Hepatocyte (in vitro differentiated cells): ENCODE results near the gene RYR3. TPM values are rescaled to one million over a fixed set of nuclear protein-coding genes. Genes with fewer than 3 reads are reported as not detected.

Experiments
- DNase-seq: peaks from one replicate; pipeline ENCODE4 v3.0.0-alpha.2; 2016; ENCODE audit warnings: low spot score
- H2AFZ ChIP-seq: fragments of 200-600 bp; sonication (generic); 2 replicates; pipeline ENCODE4 v1.6.0; 2016; ENCODE audit warnings: antibody characterized with exemption, mild to moderate bottlenecking
- H3K27ac ChIP-seq: fragments of 200-600 bp; sonication (generic); 2 replicates; pipeline ENCODE4 v1.5.1; 2016; ENCODE audit warnings: mild to moderate bottlenecking
- H3K27me3 ChIP-seq: fragments of 200-600 bp; sonication (generic); 2 replicates; pipeline ENCODE4 v1.6.1; 2016
- H3K36me3 ChIP-seq: fragments of 200-600 bp; sonication (generic); replicated peaks from 2 replicates; pipeline ENCODE4 v1.5.1; 2016; ENCODE audit warnings: low read depth; ENCODE audit not compliant: insufficient read depth
- H3K4me1 ChIP-seq: fragments of 200-600 bp; sonication (generic); 2 replicates; pipeline ENCODE4 v1.5.1; 2016; ENCODE audit warnings: mild to moderate bottlenecking, moderate library complexity; ENCODE audit not compliant: insufficient read depth
- H3K4me2 ChIP-seq: fragments of 200-600 bp; sonication (generic); 2 replicates; pipeline ENCODE4 v1.6.0; 2016
- H3K4me3 ChIP-seq: fragments of 200-600 bp; sonication (generic); 2 replicates; pipeline ENCODE4 v1.5.1; 2016; ENCODE audit warnings: mild to moderate bottlenecking
- H3K79me2 ChIP-seq: fragments of 200-600 bp; sonication (generic); 2 replicates; pipeline ENCODE4 v1.6.0; 2017; ENCODE audit warnings: mild to moderate bottlenecking
- H3K9me2 ChIP-seq: fragments of 200-600 bp; sonication (generic); replicated peaks from 2 replicates; pipeline ENCODE4 v1.6.0; 2017; ENCODE audit warnings: mild to moderate bottlenecking; ENCODE audit not compliant: insufficient read depth
- H3K9me3 ChIP-seq: fragments of 200-600 bp; sonication (generic); 2 replicates; pipeline ENCODE4 v1.5.1; 2016; ENCODE audit warnings: low read depth, mild to moderate bottlenecking
- H4K20me1 ChIP-seq: fragments of 200-600 bp; sonication (generic); 2 replicates; pipeline ENCODE4 v1.6.0; 2016; ENCODE audit warnings: mild to moderate bottlenecking; ENCODE audit not compliant: insufficient read depth, poor library complexity, severe bottlenecking
- EZH2 ChIP-seq: fragments of 200-600 bp; sonication (generic); IDR thresholded peaks from 2 replicates; pipeline ENCODE4 v1.6.1; 2016; ENCODE audit warnings: antibody characterized with exemption, mild to moderate bottlenecking, borderline replicate concordance
- EZH2phosphoT487 ChIP-seq: fragments of 200-600 bp; sonication (generic); IDR thresholded peaks from one replicate; pipeline ENCODE4 v1.6.1; 2018; ENCODE audit warnings: antibody characterized with exemption, mild to moderate bottlenecking, low read depth, moderate library complexity; ENCODE audit not compliant: unreplicated experiment, severe bottlenecking
- WGBS: methylation state at CpG from one replicate; pipeline ENCODE4 v1.1.6; 2016; ENCODE audit warnings: low lambda C conversion rate; ENCODE audit errors: missing lambda C conversion rate; 5-methylcytosine and 5-hydroxymethylcytosine counted together
- polyA plus RNA-seq: library from polyadenylated mRNA; unstranded; fragments of >200 nt; fragmentation: Nextera tagmentation; extraction: Ambion mirVana; gene quantifications from 2 replicates; pipeline ENCODE4 v1.2.1, GENCODE V29; 2016
- total RNA-seq: library from RNA; depleted of rRNA; stranded (reverse); fragments of >200 nt; gene quantifications from 2 replicates; pipeline ENCODE4 v1.2.3, GENCODE V29; 2014
- TF ChIP-seq, protein P1 (sequence below): fragments of 200-600 bp; sonication (generic); IDR thresholded peaks from 2 replicates; pipeline ENCODE4 v1.5.1; 2016; ENCODE audit warnings: antibody characterized with exemption, mild to moderate bottlenecking; ENCODE audit not compliant: poor library complexity

Gene RYR3
- total and polyA plus RNA-seq, 2 experiments from 2014 or later, result 0.36 to 0.37 TPM

DNA sequence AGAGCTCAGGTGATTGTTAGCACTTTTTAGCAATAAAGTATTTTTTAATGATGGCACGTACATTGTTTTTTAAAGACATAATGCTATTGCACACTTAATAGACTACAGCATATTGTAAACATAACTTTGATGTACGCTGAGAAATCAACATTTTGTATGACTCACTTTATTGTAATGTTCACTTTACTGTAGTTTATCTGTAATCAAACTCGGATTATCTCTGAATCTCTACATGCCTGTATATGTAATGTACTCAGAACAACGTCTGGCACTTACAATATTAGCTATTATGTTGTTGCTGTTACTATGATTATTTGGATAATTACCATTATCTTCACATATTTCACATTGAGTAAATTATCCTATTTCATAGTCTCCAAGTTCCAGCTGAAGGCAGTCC is 519.6 kb downstream of the RYR3 start:
- no peaks in the 10 kb centered on the region for H3K27me3 ChIP-seq
- H3K4me1 ChIP-seq, result no peaks in the 10 kb centered on the region
- H3K9me3 ChIP-seq, result no peaks in the 10 kb centered on the region
- no peak overlapping the region for H3K4me2 ChIP-seq
- no peak for DNase-seq
- no peaks in the 10 kb centered on the region for H3K36me3 ChIP-seq
- H3K79me2 ChIP-seq, result no peaks in the 10 kb centered on the region
- WGBS, result 60% methylated on average over 4 of the region's 4 CpGs
- TF ChIP-seq EZH2 (no peak), EZH2phosphoT487 (no peak)
- TF ChIP-seq, protein P1, sequence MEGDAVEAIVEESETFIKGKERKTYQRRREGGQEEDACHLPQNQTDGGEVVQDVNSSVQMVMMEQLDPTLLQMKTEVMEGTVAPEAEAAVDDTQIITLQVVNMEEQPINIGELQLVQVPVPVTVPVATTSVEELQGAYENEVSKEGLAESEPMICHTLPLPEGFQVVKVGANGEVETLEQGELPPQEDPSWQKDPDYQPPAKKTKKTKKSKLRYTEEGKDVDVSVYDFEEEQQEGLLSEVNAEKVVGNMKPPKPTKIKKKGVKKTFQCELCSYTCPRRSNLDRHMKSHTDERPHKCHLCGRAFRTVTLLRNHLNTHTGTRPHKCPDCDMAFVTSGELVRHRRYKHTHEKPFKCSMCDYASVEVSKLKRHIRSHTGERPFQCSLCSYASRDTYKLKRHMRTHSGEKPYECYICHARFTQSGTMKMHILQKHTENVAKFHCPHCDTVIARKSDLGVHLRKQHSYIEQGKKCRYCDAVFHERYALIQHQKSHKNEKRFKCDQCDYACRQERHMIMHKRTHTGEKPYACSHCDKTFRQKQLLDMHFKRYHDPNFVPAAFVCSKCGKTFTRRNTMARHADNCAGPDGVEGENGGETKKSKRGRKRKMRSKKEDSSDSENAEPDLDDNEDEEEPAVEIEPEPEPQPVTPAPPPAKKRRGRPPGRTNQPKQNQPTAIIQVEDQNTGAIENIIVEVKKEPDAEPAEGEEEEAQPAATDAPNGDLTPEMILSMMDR, result no peak
- no peak overlapping the region for H3K4me3 ChIP-seq
- no peaks in the 10 kb centered on the region for H4K20me1 ChIP-seq
- no peaks in the 10 kb centered on the region for H3K9me2 ChIP-seq
- H2AFZ ChIP-seq, result no peak overlapping the region
- H3K27ac ChIP-seq, result no peak overlapping the region

DNA sequence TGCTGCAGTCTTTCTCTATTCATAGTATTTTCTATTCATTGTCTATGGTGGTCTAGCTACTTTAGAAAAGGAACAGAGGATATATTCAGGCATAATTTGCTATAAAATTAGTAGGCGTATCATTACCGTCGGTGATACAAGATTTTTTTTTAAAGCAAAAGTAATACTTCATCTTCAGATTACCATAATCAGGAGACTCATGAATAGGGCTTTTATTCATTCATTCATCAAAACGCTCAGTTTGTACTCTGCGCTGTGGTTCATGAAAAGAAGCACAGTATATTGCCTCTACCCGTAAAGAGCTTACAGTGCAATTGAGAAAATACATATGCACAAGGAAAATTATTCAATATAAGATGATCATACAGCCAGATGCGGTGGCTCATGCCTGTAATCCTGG is 520.9 kb downstream of the RYR3 start:
- no peaks in the 10 kb centered on the region for H3K9me2 ChIP-seq
- WGBS, result 82% methylated on average over 7 of the region's 7 CpGs
- no peaks in the 10 kb centered on the region for H3K4me1 ChIP-seq
- no peak overlapping the region for H3K4me3 ChIP-seq
- no peaks in the 10 kb centered on the region for H3K27me3 ChIP-seq
- TF ChIP-seq EZH2 (no peak), EZH2phosphoT487 (no peak)
- TF ChIP-seq, protein P1, result no peak
- H3K27ac ChIP-seq, result no peak overlapping the region
- no peaks in the 10 kb centered on the region for H4K20me1 ChIP-seq
- H3K4me2 ChIP-seq, result no peak overlapping the region
- DNase-seq, result no peak
- H3K9me3 ChIP-seq, result no peaks in the 10 kb centered on the region
- no peaks in the 10 kb centered on the region for H3K36me3 ChIP-seq
- no peaks in the 10 kb centered on the region for H3K79me2 ChIP-seq
- H2AFZ ChIP-seq, result no peak overlapping the region

DNA sequence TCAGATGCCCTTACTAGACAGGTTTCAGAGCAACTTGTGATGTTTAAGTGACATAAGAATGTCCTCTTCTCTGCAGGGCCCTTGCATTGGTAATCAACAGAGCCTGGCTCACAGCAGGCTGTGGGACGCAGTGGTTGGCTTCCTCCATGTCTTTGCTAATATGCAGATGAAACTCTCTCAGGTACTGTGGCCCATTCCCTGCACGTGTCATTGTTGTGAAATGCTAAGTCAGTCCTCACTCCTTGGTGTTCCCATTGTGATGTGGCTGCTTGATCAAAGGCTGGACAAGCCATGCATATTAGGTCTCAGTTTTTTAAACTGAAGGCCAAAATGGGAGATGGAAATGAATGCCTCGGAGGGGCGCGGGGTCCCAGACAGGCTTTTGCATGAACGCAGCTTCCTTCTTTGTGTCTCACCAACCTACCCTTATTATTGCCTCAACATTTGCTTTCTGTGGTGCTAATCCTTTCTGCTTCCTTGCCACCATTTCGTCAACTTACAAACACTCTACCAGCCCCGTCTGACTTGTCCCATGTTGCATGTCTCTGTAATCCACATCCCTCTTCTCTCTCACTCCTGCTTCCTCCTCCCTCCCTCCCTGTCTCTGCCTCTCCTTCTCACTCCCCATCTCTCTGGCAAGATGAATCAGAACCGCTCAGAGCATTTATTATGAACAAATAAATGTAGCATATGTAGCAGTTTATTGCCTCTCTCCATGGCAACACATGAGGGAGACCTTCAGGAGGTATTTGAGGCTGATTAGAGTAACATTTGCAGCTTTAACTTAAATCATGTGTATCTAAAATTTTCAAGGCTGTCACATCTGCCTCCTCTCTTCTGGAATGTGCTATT is 524.4 kb downstream of the RYR3 start:
- H2AFZ ChIP-seq, result no peak overlapping the region
- H3K9me3 ChIP-seq, result no peaks in the 10 kb centered on the region
- TF ChIP-seq EZH2, result no peak
- TF ChIP-seq EZH2phosphoT487, result no peak
- TF ChIP-seq, protein P1, result no peak
- H3K27me3 ChIP-seq, result no peaks in the 10 kb centered on the region
- H3K36me3 ChIP-seq, result no peaks in the 10 kb centered on the region
- no peak overlapping the region for H3K27ac ChIP-seq
- 48% methylated on average over 9 of the region's 9 CpGs for WGBS
- no peak overlapping the region for H3K4me2 ChIP-seq
- H3K79me2 ChIP-seq, result no peaks in the 10 kb centered on the region
- H3K9me2 ChIP-seq, result no peaks in the 10 kb centered on the region
- H4K20me1 ChIP-seq, result no peaks in the 10 kb centered on the region
- no peak overlapping the region for H3K4me3 ChIP-seq
- H3K4me1 ChIP-seq, result no peaks in the 10 kb centered on the region
- peak; percentile 26 for DNase-seq
